ENCODE results near the gene MCF2L. TPM values are rescaled to one million over a fixed set of nuclear protein-coding genes. Genes with fewer than 3 reads are reported as not detected.

MCF2L gene
- total and polyA plus RNA-seq, 9 of the 15 experiments (the other 6 are each of a cell fraction or from before 2014, with no cell fraction given), result 0.05 to 0.25 (median 0.18) TPM; not detected in 5

DNA sequence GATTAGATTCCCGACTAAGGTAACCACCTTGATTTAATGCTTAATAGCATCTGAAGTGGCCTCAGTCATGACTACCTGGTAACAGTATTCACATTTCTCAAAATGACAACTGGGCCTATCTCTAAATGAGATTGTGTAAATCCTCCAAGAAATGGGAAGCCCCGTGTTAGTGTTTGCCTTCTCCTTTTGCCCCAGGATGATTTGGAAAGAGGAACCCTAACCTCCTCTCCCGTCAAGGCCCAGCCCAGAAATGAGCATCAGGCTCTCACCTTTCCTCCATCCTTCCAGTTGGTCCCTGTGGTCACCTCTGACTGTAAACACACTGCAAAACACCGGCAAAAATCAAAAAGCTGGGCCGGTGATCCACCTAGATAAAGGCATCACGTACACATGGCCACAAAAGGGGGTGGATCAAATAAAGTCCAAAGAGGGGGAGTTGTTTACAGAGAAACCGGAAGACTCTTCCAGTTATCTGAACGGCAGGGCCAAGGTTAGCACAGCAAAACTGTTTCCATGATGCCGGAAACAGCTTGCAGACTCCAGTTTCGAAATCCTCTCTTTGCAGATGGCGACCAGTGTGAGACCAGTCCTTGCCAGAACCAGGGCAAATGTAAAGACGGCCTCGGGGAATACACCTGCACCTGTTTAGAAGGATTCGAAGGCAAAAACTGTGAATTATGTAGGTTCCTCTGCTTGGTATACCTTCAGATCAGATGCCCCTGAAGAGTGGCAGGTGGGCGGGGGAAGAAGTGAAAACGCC lies 170.0 kb downstream of the MCF2L start (continued):
- TF ChIP-seq E2F3 (CRISPR knock-in tag; IDR thresholded peaks at IDR 0.05) (no peak), ZNF77 (CRISPR knock-in tag; IDR thresholded peaks at IDR 0.05) (no peak), SETDB1 (IDR thresholded peaks at IDR 0.05; ENCODE audit: low read length) (no peak), DDX20 (tag; IDR thresholded peaks at IDR 0.05; ENCODE audit: low read depth) (no peak), ZNF121 (CRISPR knock-in tag; conservative IDR thresholded peaks at IDR 0.05) (no peak), ZFP30 (CRISPR knock-in tag; IDR thresholded peaks at IDR 0.05; ENCODE audit: borderline replicate concordance) (no peak), NR2C1 (IDR thresholded peaks at IDR 0.05) (no peak), NR2C1 (tag; IDR thresholded peaks at IDR 0.05) (peak; percentile 33; the same call in 1 of the 2 replicates)
- TF ChIP-seq, protein P1, sequence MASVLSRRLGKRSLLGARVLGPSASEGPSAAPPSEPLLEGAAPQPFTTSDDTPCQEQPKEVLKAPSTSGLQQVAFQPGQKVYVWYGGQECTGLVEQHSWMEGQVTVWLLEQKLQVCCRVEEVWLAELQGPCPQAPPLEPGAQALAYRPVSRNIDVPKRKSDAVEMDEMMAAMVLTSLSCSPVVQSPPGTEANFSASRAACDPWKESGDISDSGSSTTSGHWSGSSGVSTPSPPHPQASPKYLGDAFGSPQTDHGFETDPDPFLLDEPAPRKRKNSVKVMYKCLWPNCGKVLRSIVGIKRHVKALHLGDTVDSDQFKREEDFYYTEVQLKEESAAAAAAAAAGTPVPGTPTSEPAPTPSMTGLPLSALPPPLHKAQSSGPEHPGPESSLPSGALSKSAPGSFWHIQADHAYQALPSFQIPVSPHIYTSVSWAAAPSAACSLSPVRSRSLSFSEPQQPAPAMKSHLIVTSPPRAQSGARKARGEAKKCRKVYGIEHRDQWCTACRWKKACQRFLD (CRISPR knock-in tag; IDR thresholded peaks at IDR 0.05), result peak; percentile 50; the same call in 1 of the 2 replicates
- TF ChIP-seq, protein P2, sequence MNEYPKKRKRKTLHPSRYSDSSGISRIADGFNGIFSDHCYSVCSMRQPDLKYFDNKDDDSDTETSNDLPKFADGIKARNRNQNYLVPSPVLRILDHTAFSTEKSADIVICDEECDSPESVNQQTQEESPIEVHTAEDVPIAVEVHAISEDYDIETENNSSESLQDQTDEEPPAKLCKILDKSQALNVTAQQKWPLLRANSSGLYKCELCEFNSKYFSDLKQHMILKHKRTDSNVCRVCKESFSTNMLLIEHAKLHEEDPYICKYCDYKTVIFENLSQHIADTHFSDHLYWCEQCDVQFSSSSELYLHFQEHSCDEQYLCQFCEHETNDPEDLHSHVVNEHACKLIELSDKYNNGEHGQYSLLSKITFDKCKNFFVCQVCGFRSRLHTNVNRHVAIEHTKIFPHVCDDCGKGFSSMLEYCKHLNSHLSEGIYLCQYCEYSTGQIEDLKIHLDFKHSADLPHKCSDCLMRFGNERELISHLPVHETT (CRISPR knock-in tag; conservative IDR thresholded peaks at IDR 0.05 in 1 of 2, IDR thresholded peaks at IDR 0.05 in 1 of 2), result 0 out of 4 replicates have a peak, but pooled peaks of 1 of the 2 experiments have one; percentile 49
- TF ChIP-seq, protein P3, sequence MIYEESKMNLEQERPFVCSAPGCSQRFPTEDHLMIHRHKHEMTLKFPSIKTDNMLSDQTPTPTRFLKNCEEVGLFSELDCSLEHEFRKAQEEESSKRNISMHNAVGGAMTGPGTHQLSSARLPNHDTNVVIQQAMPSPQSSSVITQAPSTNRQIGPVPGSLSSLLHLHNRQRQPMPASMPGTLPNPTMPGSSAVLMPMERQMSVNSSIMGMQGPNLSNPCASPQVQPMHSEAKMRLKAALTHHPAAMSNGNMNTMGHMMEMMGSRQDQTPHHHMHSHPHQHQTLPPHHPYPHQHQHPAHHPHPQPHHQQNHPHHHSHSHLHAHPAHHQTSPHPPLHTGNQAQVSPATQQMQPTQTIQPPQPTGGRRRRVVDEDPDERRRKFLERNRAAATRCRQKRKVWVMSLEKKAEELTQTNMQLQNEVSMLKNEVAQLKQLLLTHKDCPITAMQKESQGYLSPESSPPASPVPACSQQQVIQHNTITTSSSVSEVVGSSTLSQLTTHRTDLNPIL (CRISPR knock-in tag; IDR thresholded peaks at IDR 0.05), result no peak
- TF ChIP-seq, protein P4, sequence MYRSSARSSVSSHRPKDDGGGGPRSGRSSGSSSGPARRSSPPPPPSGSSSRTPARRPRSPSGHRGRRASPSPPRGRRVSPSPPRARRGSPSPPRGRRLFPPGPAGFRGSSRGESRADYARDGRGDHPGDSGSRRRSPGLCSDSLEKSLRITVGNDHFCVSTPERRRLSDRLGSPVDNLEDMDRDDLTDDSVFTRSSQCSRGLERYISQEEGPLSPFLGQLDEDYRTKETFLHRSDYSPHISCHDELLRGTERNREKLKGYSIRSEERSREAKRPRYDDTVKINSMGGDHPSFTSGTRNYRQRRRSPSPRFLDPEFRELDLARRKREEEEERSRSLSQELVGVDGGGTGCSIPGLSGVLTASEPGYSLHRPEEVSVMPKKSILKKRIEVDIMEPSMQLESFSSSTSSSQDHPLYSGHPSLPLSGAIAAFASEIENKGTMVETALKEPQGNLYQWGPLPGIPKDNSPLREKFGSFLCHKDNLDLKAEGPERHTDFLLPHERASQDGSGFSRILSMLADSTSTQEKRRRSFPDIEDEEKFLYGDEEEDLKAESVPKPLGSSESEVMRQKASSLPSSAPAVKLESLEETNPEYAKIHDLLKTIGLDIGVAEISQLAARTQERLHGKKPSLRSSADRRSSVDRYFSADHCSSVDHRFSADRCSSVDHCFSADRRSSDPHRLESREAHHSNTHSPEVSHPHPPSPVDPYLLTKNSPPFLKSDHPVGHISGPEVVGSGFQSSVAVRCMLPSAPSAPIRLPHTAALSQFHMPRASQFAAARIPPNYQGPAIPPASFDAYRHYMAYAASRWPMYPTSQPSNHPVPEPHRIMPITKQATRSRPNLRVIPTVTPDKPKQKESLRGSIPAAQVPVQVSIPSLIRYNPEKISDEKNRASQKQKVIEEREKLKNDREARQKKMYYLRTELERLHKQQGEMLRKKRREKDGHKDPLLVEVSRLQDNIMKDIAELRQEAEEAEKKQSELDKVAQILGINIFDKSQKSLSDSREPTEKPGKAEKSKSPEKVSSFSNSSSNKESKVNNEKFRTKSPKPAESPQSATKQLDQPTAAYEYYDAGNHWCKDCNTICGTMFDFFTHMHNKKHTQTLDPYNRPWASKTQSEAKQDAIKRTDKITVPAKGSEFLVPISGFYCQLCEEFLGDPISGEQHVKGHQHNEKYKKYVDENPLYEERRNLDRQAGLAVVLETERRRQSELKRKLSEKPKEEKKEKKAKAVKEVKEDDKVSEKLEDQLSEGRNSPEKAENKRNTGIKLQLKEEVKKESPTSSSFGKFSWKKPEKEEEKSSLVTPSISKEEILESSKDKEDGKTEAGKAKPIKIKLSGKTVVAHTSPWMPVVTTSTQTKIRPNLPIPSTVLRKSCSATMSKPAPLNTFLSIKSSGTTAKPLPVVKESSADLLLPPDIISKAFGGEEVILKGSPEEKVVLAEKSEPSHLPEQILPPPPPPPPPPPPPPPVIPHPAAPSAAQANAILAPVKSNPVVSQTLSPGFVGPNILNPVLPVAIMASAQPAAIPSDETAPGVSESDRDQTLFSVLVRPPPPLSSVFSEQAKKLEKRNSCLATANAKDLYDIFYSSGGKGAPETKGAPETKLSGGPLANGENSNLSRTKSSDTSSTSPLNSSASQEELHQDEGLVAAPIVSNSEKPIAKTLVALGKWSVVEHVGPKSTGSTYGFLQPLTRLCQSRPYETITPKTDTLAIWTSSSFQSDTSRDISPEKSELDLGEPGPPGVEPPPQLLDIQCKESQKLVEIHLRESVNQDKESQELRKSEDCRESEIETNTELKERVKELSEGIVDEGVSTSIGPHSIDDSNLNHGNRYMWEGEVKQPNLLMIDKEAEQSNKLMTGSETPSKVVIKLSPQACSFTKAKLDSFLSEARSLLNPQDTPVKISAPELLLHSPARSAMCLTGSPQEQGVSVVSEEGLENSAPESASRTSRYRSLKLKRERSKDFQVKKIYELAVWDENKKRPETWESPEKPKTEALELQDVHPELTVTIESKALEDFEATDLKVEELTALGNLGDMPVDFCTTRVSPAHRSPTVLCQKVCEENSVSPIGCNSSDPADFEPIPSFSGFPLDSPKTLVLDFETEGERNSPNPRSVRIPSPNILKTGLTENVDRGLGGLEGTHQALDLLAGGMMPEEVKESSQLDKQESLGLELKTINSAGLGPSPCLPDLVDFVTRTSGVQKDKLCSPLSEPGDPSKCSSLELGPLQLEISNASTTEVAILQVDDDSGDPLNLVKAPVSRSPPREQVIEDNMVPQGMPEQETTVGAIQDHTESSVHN (IDR thresholded peaks at IDR 0.05; ENCODE audit: borderline replicate concordance in 1 of 2, low read depth in 1 of 2), result no peak

All from K562 (cell line).